NCI-H1092 (cell line): ENCODE results near the gene VHLL.

ENCODE experiments used
- DNase-seq: peaks from one replicate; lab custom pipeline; 2025; lab: John Stamatoyannopoulos, UW

Gene VHLL

DNA sequence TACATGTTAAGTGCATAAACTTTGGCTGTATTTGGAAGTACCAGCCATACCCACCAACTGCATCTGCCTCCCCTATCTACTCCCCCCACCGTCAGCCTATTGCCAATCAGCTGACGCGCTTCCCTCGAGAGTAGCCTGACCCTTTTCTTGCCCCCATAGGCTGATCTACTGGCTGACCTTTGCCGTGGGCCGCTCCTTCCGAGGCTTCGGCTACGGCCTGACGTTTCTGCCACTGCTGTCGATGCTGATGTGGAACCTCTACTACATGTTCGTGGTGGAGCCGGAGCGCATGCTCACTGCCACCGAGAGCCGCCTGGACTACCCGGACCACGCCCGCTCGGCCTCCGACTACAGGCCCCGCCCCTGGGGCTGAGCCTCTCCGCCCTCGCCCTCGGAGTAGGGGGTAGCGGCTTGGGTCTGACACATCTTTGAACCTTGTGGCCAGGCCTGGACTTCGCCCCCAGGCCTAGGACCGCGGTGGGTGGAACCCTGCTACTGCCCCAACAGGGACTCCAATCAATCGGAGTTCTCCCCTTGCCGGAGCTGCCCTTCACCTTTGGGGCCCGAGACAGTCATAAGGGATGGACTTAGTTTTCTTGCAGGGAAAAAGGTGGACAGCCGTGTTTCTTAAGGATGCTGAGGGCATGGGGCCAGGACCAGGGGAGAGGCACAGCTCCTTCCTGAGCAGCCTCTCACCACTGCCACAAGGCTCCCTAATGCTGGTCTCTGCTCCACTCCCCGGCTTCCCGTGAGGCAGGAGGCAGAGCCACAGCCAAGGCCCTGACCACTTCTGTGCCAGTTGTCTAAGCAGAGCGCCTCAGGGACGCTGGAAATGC, 7.7 kb downstream of the VHLL start:
- no peak for DNase-seq

DNA sequence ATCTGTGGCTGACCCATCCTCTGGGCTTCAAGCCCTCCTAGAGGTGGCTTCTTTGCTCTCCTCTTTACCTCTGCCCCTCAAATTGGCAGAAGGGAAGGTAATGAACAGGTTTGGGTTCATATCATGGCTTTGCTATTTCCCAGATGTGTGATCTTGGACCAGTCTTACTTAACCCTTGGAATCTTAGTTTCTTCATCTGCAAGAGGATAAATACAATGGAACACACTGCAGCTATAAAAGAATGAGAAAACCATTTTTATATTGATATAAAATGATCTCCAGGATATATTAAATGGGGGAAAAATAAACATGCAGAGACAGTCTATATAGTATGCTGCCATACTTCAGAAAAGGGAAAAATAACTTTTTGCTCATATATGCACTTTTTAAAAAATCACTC, 9.2 kb downstream of the VHLL start:
- no peak for DNase-seq

DNA sequence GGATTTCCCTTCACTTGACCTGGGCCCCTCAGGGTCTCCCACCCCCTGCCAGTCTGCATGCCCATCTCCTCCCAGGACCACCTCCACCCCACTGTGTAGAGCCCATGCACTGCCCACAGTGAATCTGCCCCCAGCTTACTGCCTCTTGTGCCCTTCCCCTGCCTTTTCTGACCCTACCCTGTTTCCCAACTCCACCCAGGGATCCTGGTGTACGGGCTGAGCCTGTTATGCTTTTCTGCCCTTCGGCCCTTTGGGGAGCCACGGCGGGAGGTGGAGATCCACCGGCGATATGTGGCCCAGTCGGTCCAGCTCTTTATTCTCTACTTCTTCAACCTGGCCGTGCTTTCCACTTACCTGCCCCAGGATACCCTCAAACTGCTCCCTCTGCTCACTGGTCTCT, 13.0 kb downstream of the VHLL start:
- DNase-seq = no peak

DNA sequence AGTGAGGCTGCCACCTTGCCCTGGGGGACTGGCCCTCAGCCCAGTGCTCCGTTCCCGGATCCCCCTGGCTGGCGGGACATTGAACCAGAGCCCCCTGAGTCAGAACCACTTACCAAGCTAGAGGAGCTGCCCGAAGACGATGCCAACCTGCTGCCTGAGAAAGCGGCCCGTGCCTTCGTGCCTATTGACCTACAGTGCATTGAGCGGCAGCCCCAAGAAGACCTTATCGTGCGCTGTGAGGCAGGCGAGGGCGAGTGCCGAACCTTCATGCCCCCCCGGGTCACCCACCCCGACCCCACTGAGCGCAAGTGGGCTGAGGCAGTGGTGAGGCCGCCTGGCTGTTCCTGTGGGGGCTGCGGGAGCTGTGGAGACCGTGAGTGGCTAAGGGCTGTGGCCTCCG, 13.7 kb downstream of the VHLL start:
- DNase-seq = no peak

DNA sequence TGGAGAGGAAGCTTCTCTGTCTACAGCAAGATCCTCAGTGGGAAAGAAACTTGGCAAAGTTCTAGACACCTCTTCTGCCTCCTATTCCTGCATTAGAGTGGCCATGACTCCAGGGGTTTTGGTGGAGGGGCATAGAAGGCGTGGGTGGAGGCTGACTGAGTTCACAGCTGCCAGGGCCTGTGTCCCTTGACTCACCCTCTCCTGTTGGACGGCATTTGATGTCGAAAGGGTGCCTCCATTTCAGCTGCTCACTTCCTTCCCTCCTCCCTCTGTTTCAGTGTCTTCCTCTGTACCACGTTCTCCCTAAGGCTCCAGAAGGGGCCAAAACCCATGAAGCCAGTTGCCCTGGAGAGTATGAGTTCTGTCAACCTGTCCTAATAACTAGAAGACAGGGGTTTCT, 14.3 kb downstream of the VHLL start:
- no peak for DNase-seq

DNA sequence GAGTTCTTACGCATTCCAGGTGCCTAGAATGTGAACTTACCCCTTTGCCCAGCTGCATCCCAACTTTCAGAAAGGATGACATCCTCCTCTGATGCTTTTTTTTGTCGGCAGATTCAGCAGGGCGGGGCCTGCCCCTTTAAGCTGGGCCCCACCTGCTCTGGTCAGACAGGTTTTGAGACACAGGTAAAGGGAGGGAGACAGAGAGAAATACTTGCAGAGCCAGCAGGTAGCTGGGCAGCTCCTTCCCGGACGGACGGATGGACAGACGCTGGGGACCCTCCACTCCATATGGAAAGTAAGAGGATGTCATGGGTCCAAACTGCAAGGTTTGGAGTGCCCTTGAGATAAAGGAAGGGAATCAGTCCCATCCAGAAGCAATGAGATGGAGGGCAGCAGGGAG, 15.0 kb downstream of the VHLL start, which contains the start of gene TMEM79:
Gene TMEM79, plus strand, starts transcription at position 214 of the 400 bp plus-strand sequence. CDS start 902 bp downstream, outside the sequence.
- no peak for DNase-seq

DNA sequence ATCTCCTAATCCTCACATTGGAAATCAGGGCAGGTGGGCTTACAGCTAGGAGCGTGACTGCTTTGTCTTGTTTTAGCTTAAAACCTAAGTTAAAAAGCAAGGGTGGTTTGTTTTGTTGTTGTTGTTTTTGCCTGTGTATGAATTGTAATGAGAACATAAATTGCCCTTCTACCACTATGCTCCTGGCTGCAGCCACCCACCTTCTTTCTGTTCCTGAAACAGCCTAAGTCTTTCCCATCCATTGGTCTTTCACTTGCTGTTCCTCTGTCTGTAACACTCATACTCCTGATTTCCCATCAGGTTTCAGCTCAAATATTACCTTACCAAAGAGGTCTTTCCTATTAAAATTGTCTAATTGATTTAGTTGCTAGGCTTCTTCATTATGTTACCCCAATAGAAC, 15.6 kb downstream of the VHLL start:
- no peak for DNase-seq

DNA sequence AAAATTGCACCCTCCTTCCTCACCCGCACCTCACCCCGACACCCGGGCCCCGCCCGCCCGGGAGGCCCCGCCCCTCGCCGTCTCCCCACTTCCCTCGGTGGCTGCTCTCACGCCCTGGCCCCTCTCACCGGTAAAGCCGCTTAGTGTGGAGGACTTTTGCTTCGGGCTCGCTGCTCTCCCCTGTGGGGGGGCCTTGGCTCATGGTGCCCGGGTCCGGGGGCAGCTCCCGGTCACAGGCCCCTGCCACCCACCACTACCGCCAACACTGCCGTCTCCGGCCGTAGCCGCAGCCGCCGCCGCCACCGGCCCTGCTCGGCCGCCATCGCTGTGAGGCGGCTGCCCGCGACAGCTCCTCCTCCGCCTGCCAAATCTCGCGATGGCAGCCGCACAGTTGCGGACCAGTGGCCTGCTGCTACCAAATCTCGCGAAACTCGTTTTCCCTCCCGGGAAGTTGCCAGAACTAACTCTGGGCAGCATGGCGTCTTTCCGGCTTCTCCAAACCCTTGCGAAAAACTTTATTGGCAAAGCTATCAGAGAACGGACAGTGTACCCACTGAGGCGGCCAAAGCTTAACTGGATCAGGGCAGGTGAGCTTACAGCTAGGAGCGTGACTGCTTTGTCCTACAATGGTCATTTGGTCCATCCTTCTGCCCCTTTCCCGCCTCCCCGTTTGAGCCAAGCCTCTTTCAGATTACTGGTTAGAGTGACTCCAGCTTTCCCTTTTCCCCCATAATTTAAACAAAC, 16.5 kb downstream of the VHLL start, which contains the start of gene SMG5:
Gene SMG5, minus strand, starts transcription at position 347 of the 744 bp plus-strand sequence. Its CDS starts 145 bp downstream, at position 202.
- peak; percentile 99 for DNase-seq

DNA sequence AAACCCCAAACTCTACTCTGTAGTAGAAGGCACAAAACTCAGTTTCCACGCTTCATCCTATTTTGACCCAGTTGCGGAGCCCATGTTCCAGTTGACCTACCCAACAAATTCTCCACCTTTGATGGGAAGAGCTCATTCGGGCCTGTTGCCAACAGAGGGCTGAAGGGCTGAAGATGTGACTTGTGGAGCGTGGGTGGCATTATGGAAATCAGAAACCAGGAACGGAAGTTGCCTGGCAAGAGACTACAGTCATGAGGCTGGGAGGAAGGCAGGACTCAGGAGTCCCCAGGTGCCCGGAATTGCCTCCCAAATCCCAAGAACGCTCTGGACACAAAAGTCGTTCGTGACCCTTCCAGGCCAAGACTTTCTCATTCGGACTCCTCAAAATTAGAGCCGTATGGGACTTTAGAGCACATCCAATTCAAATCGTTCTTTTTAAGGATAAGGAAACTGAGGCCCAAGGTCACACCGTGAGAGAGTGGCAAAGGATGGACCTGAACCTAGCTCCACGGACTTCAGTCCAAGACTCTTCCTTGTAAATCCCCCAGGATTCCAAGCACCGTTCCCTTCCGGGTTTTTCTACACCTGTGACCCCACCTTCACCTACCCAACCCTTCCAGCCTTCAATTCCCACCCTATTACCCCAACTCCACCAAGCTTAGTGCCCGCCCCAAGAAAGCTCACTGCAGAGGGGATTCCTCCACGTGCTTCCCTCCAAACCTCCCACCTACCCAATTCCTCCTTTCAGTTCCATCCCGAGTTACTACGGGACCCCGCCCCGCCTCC, 17.2 kb downstream of the VHLL start:
- no peak for DNase-seq

DNA sequence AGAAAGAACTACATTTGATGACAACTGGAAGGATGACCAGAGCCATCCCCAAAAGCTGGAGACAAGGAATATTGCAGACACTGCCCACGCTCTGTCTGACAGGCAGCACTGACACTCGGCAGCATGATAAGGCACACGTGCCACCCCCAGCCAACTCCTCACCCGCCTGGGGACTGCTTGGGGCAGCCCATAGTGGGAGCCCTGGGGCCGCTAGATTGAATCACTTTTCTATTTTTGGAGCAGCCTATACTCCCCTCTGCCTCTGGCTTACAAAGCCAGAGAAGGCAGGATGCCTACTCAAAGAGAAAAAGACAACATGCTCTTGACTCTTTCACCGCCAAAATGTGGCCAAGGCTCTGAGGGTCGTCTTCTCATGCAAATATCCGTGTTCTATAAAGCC, 17.8 kb downstream of the VHLL start:
- DNase-seq = no peak

DNA sequence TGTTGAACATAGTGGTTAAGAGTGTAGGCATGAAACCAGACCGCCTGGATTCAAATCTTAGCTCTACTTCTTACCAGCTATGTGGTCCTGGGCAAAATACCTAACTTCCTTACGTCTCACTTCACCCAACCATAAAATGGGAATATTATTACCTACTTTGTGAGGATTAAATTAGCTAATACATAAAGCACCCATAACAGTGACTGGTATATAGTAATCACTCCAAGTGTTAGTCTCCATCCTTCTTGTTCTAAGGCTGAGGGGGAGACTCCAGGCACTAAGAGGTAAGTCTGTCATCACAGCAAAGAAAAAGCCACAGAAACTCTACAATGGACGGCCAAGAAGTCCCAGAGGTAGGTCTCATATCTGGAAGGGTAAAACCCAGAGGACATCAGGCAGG, 19.3 kb downstream of the VHLL start:
- DNase-seq = no peak

DNA sequence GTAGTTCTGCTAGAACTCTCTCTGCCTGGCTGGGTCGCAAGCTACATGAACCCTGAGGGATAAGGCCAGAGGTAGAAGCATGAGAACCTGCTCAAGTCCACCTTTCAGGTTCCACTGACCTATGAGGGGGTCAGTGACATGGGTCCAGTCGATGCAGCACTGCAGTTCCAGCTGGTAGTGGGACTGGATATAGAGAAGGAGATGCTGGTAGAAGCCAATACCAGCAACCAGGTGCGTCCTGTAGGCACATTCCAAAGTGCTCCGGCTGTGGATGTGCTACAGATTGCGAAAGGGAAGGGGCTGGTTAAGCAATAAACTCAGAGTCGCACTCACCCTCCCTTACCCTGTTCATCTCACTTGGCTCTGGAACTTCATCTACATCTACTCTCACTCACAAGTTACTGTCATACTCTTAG, 22.1 kb downstream of the VHLL start:
- no peak for DNase-seq

DNA sequence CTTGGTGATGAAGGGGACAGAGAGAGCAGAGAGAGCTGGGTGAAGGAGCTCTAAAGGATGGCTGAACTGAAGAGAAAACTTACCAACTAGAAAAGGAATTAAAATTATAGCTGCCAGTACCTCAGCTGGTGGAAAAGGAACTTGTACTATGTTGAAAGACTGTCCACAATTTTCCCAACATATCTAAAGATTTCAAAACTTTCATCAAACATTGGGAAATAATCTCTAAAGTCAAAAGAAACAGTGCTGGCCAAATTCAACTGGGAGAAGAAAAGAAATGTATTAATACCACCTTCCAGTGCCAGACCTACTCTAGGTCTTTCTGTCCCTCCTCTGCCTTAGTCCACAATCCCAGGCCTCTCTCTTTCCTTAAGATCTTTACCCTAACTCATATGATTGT, 22.6 kb downstream of the VHLL start:
- no peak for DNase-seq

DNA sequence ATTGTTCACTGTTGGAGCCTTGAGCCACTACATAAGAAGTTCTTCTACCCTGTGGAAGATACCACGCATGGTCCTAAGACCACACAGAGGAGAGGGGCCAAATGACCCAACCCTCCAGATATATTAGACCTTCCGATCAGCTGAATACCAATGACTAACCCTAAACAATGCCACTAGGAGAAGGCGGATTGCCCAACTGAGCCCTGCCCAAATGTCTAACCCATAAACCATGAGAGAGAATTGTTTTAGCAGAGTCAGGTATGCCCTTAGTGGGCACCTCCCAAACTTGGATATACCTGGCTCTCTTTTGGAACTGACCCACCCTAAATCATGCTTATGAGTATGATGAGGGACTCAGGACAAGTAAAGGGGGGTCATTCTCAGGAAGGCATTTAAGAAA, 28.8 kb downstream of the VHLL start:
- no peak for DNase-seq

DNA sequence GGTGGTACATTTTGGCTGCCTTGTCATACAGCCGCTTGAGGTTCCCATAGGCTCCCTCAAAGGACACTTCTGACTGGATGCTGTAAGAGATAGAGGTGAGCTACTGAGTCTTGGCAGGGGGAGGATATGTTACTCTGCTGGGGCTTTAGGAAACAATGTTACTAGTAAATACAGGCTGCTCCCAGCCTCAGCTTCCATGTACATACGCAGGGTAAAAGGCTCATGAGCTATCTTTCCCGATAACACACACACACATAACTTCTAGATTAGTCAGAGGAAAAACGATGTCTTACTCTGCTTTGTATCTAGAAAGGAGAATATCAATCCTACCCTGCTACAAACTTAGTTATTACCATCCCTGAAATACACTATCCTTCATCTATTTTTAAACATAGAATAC, 30.8 kb downstream of the VHLL start:
- DNase-seq = no peak

DNA sequence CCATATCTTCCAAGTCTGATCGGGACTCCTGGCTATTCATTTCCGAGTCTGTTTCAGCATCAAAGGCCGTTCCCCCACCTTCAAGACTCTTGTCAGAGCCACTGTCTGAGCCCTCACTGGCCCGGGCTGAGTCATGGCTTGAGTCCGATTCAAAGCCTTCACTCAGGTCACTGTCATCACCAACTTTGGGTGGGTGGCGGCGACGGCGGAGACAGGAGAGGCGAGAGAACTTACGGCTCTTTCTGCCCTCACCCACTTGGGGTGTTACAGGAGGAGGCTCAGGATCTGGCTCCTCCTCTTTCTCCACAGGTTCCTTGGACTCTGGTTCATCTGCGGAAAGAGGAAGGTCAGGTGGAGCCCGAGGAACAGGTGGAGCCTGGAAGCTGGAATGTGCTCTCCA, 33.1 kb downstream of the VHLL start:
- DNase-seq = no peak

DNA sequence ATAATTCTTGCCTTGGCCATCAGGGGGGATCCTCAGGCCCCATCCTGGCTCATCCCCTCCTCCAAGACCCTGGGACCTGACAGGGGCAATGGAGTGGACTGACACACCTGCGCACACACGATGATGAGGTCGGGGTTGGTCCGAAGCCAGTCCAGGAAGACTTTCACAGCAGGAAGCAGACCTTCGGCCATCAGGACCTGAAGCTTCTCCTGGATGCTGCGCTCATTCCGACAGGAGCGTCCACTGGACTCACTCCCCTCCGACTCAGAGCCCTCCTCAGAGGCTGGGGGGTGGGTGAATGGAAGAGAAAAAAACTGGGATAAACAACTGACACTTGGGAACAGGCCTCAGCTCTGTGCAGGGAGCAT, 35.8 kb downstream of the VHLL start:
- DNase-seq = no peak

DNA sequence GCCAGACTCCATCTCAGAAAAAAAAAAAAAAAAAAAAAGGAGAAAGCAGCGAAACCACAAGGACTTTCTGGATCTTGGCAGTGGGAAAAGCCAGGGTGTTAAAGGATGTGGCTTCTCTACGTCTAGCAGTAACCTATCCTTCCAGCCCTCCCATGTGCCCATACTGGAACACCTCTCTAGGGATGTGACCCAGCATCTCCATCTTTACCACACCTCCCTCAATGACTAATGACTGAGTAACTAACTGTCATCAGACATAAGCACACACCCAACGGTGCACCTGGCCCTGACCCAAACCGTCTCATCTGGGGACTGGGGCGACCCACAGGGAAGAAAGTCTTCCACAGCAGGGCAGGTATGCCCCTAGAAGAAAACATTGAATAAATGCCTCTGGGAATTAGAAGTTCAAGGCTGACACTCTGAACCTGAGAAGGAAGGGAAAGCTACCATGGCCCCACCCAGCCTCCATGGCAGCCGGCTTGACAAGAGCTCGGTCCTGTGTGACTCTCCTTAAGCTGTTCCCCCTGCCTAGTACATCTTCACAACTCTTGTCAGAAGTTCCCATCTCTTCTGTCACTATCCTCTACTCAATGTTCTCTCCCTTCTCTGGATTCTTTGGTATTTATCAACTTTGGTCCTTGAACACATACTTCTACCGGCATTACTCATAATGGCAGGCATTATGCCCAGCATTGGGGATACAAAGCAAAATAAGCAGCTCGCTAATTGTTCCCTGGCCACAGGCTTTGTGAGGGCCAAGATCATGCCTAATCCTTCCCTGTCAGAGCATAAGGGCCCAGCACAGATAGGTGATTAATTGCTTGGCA, 36.4 kb downstream of the VHLL start:
- no peak for DNase-seq

DNA sequence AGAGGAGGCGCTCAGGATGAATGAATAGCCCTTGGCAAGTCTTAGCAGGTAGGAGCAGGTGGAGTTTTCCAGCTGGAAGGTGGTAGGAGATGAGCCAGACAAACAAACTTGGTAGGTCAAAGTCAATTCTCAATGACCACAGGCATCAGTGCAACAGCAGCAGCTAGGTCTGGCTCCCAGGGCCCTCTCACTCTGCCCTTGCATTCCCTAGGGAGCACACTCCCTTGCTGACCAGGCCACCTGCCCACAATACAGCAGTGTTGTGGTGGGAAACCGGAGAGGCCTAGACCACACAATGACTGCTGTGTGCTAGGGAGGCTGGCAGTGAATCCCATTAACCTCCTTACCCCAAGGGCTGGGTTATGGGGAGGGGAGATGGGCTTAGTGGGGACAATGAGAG, 38.2 kb downstream of the VHLL start:
- no peak for DNase-seq

DNA sequence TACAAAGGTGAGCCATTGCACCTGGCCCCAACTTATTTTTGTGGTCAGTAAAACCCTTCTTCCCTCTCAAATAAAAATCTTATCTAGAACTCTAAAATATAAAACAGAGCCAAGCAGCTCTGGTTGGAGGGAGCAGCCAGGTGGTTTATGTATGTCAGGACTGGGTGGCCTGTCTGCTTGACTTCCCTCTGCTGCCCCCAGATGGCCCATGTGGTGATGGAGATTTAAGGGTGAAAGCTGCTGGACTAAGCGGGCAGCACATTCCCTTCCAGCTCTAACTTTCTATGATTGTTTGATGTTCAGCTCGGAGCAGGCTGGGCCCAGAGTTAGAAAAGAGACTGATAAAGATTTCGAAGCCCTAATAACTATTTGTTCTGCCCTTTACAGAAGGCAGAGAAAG, 39.3 kb downstream of the VHLL start:
- DNase-seq = no peak

DNA sequence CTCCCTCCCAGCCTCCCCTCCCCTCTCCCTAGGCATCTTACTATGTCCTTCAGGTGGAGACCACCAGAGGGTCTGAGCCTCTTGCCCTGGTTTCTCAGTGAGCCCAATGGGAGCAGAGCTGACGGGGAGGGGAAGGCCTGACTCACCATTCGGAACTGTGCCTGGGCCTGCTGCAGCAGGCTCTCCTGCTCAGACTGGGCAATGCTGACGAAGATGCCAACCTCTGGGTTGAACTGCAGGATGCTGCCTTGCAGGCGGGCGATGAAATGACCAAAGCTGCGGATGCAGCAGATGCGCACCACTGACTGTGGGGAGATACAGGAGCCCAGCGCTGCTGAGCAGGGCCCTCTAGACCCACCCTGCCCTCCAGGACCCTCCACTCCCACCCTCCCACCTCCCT, 40.2 kb downstream of the VHLL start:
- DNase-seq = no peak

DNA sequence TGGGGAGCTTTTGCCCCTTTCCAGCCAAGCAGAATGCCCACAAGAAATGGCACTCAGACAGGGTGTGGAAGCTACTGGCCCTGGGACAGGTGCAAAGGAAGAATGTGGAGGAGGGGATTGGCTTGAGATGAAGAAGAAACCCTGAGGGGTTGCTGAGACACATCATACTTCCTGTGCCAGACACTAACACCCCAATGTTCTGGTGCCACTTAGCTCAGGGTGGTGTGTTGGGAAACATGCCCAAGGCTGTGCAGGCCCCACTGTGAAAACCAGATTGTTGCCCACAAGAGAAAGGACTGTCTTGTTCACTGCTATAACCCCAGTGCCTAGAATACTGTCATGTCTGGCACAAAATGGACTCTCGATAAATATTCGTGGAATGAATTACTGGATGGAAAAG, 41.4 kb downstream of the VHLL start:
- DNase-seq = no peak
